HG03469 (cell line): Measurements from ENCODE around the gene SIRT7.

ENCODE experiments used
- ATAC-seq: cut with Tn5 transposase; IDR thresholded peaks from one replicate; pipeline ENCODE4 v1.9.1; 2021; ENCODE audit warnings: mild to moderate bottlenecking, moderate library complexity, moderate number of reproducible peaks; ENCODE audit not compliant: unreplicated experiment

Gene SIRT7

DNA sequence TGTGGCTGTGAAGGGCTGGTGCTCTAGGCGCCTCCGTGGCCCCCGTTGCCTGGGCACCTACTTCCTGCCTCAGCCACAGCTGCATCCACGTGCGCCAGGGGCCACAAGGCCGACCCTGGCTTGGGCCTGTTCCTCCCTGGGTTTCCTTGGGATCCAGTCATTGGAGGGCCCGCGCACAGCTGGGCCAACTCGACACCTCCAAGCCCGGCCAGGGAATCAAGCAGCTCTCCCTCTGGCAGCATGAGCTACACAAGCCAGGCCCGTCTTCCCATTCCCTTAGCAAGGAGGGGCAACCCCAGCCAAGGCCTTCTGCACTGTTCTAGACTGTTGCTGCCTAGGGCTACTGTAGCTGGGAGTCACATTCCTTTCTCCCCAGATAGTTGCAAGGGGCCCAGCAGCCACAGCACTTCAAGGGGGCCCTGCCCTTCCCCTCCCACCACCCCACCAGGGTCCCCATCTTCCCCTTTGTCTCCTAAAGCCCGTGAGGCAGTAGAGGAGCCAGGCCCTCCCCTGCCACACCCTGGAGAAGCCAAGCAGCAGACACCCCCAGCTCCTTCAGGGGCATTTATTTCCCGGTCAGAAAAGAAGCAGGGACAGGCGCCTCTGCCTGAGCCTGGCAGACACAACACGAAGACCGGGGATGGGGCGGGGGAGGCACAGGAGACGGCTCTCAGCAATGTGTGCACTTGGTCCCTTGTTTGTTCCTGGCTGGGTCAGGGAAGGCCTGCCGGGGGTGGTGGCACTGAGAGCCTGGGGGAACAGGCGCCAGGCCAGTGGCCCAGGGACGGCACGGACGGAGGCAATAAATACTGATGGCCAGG lies 50.6 kb downstream of the SIRT7 start:
- no peak for ATAC-seq

DNA sequence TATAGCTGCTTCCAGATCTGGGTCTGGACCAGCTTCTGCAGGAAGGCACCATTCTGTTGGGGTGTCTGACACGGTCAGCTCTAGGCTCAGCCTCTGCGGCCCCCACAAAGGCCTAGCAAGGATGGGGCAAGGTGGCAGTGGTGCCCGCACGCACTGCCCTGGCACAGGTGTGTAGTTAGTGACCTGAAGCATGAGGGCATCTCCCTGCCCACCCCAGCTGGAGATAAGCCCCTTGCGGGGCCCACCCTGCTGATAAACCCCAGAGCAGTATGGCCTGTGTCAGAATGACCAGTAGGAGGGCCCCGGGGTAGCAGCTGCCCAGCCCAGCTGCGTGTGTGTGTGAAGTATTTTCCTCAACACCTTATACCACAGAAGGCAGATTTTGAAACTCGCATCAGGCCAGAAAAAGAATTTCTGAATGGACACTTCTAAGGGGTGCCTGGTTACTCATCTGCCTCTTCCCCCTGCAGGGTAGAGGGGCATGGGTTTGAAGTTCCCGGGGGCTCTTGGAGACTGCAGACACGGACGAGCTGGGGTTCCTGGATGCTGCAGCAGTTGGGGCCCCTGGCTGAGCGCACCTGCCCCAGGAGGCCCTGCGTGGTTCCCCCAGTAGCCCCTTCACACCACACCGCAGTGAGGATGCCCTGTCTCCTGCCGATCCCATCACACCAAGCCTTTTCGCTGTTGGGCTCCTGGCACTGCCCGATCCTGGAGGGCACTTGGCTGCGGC lies 51.4 kb downstream of the SIRT7 start:
- ATAC-seq, result no peak

DNA sequence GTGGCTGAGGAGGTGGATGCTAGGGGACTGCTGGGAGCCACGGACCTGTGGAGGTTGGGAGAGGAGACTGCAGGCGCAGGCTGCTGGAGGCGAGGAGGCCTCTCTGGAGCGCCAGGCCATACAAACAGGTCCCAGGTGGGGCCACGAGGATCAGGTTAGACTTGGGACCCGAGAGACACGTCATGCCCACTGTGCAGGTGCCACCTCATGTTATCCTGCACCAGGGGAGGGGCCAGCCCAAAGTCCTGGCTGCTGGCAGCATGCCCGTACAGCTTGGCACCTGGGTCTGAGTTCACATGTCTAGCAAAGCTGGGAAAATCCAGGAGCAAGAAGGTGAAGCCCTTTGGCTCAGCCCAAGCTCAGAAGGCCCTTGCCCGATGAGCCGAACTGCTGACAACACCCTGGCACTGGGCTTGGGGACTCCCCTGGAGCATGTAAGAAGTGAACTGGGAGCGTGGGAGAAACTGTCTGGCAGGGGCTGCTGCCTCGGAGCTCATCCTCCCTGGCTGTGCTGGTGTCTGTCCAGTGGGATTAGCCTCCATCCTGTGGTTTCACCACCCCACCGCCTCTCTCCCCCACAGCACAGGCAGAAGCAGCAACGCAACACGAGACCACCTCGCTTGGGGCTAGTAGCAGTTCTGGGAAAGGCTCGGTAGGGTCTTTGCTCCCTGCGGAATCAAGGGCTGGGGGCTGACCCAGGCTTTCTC lies 52.1 kb downstream of the SIRT7 start:
- no peak for ATAC-seq

DNA sequence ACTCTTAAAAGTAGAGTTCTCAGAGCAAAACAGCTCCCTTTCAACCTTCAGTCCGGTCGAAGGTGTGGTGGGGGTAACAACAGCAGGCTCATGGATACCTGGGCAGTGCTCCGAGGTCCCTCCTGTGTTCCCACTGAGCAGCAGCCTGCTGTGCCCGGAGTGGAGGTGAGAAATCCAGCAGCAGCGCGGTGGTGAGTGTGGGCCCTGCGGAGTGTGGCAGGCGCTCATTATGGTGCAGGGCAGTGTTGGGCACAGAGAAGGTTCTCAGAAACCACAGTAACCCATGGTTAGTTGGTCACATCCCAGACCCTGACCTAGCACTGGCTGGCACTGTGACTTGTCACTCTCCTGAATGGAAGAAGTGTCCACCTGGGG lies 52.6 kb downstream of the SIRT7 start:
- ATAC-seq, result no peak

DNA sequence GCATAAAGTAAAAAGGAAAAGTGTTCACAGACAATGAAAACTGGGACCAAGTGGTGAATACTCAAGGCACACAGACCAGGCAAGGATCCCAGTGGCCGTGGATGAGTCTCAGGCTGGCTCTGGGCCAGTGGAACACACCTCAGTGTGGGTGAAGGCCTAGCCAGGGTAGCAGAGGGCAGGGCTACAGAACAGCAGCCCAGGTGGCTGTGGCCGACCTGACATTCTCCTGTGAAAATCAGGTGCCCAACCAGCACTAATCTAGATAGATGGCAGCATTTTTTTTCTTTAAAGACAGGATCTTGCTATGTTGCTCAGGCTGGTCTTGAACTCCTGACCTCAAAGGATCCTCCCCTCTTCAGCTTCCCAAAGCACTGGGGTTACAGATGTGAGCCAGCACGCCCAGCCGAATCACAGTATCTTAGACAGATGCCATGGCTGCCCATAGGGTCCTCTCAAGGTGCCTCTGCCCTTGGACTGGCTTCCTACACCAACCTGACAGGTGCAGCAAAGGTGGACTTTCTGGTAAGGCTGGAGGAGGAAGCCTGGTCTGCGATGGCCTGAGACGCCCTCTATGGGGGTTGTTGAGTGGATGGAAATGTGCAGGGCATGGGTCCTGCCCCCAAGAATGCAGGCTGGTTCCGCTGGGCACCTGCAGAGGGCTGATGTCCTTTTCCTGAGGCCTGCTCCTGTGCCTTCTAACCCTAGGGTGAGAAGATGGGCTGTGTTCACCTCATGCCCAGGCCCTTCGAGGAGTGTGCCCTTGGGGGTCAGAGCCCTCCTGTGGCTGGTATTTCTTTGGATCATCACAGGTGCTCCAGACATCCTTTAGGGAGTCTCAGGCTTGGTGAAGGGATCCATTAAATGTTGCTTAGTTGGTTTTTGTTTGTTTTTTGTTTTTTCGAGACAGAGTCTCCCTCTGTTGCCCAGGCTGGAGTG lies 53.9 kb downstream of the SIRT7 start:
- ATAC-seq, result no peak

DNA sequence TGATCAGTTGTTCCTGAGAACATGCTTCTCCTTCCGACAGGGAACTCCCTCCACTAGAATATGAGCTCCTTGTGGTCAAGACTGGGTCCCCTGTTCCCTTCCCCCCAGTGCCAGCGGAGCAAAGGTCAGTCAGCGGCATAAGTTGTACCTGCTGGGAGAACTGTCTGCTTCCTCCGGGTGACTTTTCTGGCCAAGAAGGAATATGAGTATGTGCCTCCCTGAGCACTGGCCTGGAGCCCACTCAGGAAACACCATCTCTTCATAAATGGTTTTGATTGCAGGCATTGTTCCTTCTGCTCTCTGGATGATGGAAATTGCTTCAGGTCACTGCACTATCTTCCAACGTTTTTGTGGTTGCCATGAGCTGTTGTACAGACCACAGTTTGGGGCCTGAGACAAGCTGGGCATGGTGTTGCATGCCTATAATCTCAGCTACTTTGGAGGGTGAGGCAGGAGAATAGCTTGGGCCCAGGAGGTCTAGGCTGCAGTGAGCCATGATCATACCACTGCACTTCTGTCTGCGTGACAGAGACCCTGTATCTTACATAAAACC lies 54.8 kb downstream of the SIRT7 start:
- no peak for ATAC-seq
